Measurements from ENCODE around the gene GZMB. TPM values are rescaled to one million over a fixed set of nuclear protein-coding genes. Genes with fewer than 3 reads are reported as not detected.

GZMB gene
- total RNA-seq, 1 donor from 2014 or later, result not detected

Other genes with a start within 250 kb of the GZMB start
- gene NYNRIN, start 235.2 kb downstream of the GZMB start, total RNA-seq, result 3.3 and 4.2 TPM in 2 replicates
- 0.13 and 0.39 TPM in 2 replicates for gene CBLN3, start 204.5 kb downstream of the GZMB start, total RNA-seq
- gene KHNYN, start 204.2 kb downstream of the GZMB start, total RNA-seq, result 36.2 and 42.5 TPM in 2 replicates
- 5.0 and 8.5 TPM in 2 replicates for gene SDR39U1, start 191.4 kb downstream of the GZMB start, total RNA-seq
- gene CMA1, start 125.9 kb downstream of the GZMB start, total RNA-seq, result not detected in 2 replicates
- not detected in 2 replicates for gene CTSG, start 57.9 kb downstream of the GZMB start, total RNA-seq
- gene GZMH, start 24.5 kb downstream of the GZMB start, total RNA-seq, result not detected in 2 replicates

Data from dermis microvascular lymphatic vessel endothelial cell (primary cell).